DMS 273 treated with DMSO at 0.1 percent for 48 hours (cell line): ENCODE results near the gene DMTF1.
A peak's percentile ranks its signal among the peaks of the same experiment; 100 is the strongest.

Experiments used
- DNase-seq: peaks from one replicate; lab custom pipeline; 2025; lab: John Stamatoyannopoulos, UW

The DMTF1 gene

GRCh38 chr7:87146740-87147386, 5.4 kb upstream of the DMTF1 start:
- peak; percentile 88 for DNase-seq

GRCh38 chr7:87147500-87147899, 4.8 kb upstream of the DMTF1 start:
- DNase-seq, result peak; percentile 81

- DNase-seq, result peak; percentile 72
Observed at GRCh38 chr7:87148332-87148955, 3.8 kb upstream of the DMTF1 start.

- DNase-seq, result no peak
Observed at GRCh38 chr7:87151002-87151728, 1.1 kb upstream of the DMTF1 start.

- no peak for DNase-seq
Observed at GRCh38 chr7:87151729-87152111, 533 bp upstream of the DMTF1 start.

GRCh38 chr7:87152897-87153641, 816 bp downstream of the DMTF1 start:
- no peak for DNase-seq

GRCh38 chr7:87154166-87154565, 1.9 kb downstream of the DMTF1 start:
- no peak for DNase-seq

- no peak for DNase-seq
Observed at GRCh38 chr7:87154569-87154968, 2.3 kb downstream of the DMTF1 start.

GRCh38 chr7:87155788-87156187, 3.5 kb downstream of the DMTF1 start:
- no peak for DNase-seq

GRCh38 chr7:87156709-87157108, 4.5 kb downstream of the DMTF1 start:
- no peak for DNase-seq

- DNase-seq, result no peak
Observed at GRCh38 chr7:87159538-87159937, 7.3 kb downstream of the DMTF1 start.

GRCh38 chr7:87164433-87164832, 12.2 kb downstream of the DMTF1 start:
- DNase-seq, result no peak

GRCh38 chr7:87170828-87171227, 18.6 kb downstream of the DMTF1 start:
- no peak for DNase-seq

GRCh38 chr7:87171282-87171934, 19.2 kb downstream of the DMTF1 start:
- DNase-seq, result no peak

GRCh38 chr7:87173471-87173870, 21.2 kb downstream of the DMTF1 start:
- no peak for DNase-seq

GRCh38 chr7:87178320-87178719, 26.1 kb downstream of the DMTF1 start:
- DNase-seq, result no peak

GRCh38 chr7:87179180-87179579, 26.9 kb downstream of the DMTF1 start:
- DNase-seq, result no peak

- no peak for DNase-seq
Observed at GRCh38 chr7:87187120-87187519, 34.9 kb downstream of the DMTF1 start.

GRCh38 chr7:87188930-87189329, 36.7 kb downstream of the DMTF1 start:
- DNase-seq, result no peak

GRCh38 chr7:87190783-87191182, 38.5 kb downstream of the DMTF1 start:
- DNase-seq, result no peak

GRCh38 chr7:87192784-87193487, 40.7 kb downstream of the DMTF1 start:
- no peak for DNase-seq
